OCI-LY1 (cell line): ENCODE measurements around the gene FUT9.

Source experiments
- CTCF ChIP-seq: fragments of 200-600 bp; sonication (generic), shearing (Covaris generic); IDR thresholded peaks from 2 replicates; pipeline ENCODE4 v1.5.1; 2017; ENCODE audit warnings: mild to moderate bottlenecking, antibody characterized with exemption, low read length, moderate library complexity, mixed read lengths
- EZH2 ChIP-seq: fragments of 200-600 bp; sonication (generic), shearing (Covaris generic); IDR thresholded peaks from 2 replicates; pipeline ENCODE4 v1.8.0; 2017; ENCODE audit warnings: borderline replicate concordance, mixed run types, mild to moderate bottlenecking, antibody characterized with exemption, low read length, moderate library complexity, mixed read lengths

GRCh38 chr6:95967594-95967993 lies 48.2 kb upstream of the FUT9 start:
- TF ChIP-seq CTCF (no peak), EZH2 (no peak)
